CD4-positive, alpha-beta T cell treated with Interleukin-15 for 1 hour (primary cell): ENCODE data around the gene PDSS2.
"Not testable (repeated sequence)": the region's sequence is repeated elsewhere in the genome, so short reads cannot be mapped to it uniquely, and the experiment has no call there.

Experiments used
- DNase-seq: peaks from one replicate; pipeline ENCODE4 v3.0.0-alpha.2; 2020

PDSS2 gene

DNA sequence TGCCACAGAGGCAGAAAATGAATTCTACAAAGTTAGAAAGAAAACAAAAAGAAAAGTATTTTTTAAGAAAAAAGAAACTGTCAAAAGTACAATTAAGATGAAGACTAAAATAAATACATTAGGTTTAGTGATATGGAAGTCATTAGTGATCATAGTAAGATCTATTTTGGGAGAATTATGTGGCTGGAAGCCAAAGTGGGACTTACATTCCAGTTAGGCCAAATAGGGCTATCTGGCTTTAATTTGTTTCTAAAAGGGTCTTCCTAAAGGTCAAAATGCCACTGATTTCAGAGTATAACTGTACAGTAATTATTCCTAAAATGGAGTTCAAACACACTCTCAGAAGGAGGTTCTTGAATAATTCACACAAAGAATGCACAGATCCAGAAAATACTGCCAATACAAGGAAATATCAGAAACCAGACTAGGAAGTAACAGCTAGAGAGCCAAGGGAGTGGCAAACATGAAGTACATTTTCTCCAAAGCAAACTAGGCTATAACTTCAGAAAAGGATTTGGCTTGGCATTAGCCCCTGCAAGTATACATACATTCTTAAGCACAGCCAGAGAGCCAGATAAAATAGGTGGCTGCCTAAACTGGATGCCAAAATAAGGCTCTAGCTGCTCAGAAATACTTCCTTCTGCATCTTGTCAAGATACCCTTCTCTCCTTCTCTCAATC, 45.3 kb downstream of the PDSS2 start:
- DNase-seq, result no peak

DNA sequence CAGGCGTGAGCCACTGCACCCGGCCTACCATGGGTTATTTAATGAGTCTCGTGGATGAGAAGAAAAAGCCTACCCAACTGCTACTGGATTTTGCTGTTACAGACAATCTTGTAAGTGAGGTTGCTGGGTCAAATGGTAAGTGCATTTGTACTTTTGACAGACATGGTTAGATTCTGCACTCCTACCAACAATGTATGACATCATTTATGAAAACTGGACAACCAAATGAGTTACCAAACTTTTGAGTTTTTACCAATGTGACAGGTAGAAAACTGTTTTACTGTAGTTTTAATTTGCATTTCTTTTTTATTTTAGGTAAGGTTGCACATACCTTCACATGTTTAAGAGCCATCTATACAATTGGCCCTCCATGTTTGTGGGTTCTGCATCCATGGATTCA, 48.2 kb downstream of the PDSS2 start:
- no peak for DNase-seq

DNA sequence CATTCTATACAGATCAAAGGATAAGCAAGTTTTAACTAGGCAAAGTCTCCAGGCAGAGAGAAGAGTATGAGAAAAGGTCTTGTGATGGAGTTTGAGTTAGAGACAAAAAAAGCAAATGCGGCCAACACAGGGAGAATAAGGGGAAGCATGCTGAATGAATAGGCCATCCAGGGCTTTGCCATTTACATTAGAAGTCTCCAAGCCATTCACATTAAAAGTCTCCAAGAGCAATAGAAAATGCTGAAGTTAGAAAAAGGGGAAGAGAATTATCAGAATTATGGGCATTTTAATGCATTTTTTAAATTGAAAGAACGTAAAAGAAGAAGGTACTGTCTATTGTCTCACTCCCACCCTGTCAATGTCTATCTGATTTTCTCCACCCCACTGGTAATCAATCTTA, 49.4 kb downstream of the PDSS2 start:
- no peak for DNase-seq

DNA sequence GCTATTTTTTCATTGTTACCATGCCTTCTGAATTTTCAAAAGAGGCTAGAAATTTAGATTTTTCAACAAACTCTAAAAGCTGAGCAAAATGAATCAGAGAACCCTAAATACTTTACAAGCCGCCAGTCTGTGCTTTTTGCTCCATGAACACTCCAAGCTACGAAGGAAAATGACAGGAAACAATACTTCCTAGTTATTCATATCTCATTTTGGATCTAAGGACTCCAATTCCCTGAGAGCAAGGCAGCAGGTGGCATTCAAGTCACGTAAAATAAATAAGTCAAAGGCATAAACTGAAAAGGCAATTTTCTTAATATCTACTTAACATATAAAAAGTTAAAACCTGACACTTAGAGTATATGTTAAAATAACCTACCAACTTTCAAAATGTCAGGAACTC, 50.6 kb downstream of the PDSS2 start:
- no peak for DNase-seq

DNA sequence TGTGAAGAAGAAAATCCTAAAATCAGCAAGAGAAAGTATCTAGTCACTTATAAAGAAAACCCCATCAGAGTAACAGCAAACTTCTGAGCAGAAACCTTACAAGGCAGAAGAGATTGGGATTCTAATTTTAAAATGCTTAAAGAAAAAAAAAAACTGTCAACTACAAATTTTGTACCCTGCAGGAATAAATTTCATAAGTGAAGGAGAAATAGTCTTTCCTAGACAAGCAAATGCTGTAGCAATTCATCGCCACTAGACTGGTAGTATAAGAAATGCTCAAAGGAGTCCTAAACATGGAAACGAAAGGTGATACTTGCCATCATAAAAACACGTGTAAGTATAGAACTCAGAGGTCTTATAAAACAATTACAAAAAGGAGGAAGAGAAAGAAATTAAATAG, 54.4 kb downstream of the PDSS2 start:
- DNase-seq, result no peak

DNA sequence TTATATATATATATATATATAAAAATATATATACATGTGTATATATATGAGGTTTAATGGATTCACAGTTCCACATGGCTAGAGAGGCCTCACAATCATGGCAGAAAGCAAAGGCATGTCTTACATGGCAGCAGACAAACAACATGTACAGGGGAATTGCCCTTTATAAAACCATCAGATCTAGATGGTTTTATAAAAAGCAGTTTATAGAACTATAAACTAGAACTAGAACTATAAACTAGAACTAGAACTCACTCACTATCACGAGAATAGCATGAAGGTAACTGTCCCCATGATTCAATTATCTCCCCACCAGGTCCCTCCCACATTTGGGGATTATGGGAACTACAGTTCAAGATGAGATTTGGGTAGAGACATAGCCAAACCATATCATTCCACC, 56.8 kb downstream of the PDSS2 start:
- no peak for DNase-seq

DNA sequence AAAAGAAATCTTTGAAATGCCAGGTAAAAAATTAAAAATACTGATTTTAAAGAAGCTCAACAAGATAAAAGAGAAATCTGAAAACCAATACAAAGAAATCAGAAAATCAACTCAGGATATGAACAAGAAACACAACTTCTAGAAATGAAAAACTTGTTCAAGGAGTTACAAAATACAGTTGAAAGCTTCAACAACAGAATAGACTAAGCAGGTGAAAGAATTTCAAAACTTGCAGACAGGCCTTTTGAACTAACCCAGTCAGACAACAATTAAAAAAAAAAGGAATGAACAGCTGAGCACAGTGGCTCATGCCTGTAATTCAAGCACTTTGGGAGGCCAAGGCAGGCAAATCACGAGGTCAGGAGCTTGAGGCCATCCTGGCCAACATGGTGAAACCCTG, 57.8 kb downstream of the PDSS2 start:
- DNase-seq, result no peak

DNA sequence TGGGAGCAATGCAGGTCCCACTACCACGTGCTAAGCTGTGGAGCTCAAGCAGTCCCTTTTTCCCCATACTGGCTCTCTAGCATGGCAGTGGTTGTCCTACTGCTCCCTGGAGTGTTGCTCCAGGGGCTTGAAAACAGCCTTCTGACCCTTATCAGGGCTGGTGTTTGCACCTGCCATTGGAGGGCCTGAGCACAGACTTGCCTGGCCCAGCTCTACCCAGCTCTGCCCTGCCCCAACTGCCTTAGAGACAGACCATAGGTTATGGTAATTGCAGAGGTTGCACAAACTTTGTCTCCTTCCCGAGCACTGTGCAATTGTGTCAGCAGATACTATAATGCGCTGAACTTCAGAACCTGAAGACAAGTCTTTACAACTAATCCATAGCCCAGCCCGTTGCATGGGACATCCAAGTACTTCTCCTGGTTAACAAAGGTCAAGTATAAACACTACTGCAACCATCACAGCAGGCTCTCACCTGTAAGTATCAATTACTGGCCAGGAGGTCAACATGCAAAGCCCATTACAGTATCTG, 58.7 kb downstream of the PDSS2 start:
- no peak for DNase-seq

DNA sequence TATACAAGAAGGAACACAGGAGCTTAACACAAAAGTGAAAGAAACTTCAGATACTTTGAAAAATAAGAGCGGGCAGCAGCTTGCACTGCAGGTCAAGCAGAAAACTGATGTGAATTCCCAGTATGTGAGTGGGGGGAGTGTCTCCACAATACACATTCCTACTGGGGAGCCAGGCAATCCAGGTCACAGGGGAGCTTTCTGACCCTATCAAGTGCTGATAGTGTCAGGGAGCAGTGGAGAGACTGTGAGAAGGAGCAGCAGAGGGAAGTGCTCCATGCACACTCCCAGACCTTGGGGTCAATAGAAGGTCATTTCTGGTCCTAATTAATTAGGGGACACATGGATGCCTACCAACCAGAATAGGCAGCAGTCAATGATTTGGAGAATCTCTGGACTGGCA, 59.4 kb downstream of the PDSS2 start:
- DNase-seq, result no peak

DNA sequence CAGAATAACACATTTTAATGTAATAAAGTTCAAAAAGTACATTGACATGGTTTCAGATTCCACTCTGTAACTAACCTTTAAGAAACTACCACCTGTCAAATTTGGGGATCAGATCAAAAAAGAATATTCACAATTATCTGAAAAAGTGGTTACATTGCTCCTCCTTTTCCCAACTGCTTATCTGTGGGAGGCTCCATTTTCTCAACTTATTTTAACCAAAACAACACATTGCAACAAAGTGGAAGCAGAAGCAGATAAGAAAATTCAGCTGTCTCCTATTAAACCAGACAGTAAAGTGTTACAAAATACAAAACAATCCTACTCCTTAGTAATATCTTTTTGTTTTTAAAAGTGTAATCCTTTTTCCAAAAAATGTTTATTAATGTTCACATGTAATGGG, 61.4 kb downstream of the PDSS2 start:
- no peak for DNase-seq

DNA sequence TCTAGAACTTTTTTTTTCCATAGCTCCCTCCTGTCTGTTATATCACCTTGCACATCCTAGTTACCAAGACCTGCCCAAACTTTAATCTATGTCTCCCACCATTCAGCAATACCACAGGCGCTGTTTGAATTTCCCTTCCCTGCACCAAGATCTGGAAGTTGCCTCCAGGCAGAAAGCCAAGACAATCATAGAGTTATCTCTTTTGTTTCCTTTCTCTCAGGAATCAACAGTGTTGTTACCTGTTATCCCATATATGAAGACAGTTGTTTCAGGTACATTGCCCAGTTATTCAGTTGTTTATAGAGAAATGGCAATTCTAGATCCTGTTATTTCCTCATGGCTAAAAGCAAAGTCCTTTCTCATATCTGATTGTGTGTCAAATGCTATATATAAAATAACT, 63.2 kb downstream of the PDSS2 start:
- no peak for DNase-seq

DNA sequence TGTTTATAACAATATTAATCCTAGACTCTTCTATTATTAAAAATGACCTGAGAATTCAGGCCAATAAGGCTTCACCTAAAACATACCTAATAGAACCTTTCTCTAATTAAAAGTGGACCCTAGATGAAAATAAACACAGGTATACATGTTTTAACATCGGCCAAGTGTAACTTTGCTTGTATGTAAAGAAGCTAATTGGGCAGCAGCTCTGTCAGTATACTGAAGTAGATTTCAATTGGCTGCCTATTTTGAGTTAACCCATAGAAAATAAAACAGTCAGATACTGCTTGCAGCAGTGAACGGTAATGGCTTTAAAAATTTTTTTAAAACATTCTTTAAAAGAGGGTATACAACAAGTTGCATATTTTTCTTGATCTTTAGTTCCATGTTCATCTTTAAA, 67.3 kb downstream of the PDSS2 start:
- no peak for DNase-seq

DNA sequence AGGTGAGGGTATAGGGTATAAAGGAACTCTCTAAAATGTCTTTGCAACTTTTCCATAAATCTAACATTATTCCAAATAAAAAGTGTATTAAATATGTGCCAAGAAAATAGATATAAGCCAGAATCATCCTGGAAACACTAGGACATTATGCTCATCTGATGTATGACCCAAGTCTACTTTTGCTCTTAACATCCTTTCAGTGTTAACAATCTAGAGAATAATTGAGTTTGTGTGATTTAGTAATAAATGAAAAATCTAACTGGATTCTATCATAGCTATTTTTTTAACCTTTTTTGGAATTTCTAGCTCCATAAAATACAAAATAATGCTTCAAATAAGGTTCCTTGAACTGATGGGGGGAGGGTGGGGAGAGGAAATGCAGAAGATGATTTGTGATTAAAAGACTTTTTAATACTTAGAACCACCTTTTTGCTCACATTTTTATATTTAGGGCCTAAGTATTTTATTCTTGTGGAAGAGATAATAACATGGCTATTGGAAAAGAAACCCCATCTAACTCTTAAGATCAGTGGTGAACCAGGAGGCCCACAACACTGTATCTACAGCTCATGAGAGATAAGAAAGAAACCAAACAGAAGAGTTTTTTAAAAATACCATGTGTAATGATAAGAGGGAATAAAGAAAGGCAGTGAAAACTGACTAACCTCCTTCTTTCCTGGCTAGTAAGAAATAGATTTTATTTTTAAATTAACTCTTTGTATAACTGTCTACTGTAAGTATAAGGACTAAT, 68.5 kb downstream of the PDSS2 start:
- DNase-seq, result no peak

DNA sequence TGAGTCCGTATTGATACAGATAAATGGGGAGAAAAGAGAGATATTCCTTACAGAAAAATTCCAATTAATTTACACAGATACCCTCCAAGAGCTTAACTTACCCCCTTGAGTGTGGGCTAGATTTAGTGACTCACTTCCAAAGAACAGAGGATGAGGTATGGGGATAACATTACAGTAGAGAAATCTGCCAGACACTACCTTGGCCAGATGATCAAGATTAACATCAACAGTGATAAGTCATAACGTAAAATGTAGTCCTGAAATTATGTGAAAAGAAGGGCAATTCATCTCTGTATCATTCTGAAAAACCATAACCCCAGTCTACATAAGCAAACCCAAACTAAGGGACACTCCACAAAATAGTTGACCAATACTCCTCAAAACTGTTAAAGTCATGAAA, 69.3 kb downstream of the PDSS2 start:
- DNase-seq, result no peak

DNA sequence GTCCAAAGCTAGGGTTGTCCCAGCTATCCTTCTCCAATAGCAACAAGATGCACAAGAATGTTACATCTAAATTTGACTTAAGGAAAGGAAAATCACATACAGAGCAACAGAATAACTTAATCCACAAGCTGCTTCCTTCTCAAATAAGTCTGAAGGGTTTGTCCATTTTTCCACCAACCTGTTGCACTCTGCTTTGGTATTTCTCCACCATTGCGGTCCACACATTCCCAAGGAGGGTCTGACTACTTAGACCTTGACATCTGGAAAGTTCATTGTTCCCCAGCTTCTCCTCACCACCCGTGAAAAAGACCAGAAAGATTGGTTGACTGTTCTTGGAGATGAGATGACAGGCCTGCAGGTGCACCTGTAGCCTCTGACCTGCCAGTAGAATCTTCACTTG, 72.5 kb downstream of the PDSS2 start:
- DNase-seq, result no peak

DNA sequence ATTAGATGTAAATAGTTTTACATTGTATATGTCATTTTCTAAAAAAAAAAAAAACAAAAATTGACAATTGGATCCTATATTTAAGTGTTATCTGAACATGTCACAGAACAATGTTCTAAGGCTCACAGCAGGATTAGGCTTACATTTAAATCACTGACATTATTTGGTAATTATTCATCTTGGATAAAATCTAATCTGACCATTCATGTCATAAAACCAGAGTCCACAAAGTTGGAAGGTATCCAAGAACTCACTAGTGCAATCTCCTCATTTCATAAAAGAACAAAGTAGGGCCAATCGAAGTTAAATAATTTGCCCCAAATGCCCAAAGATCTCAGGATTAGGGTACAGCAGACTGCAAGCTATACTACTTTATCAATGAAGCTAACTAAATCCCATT, 73.0 kb downstream of the PDSS2 start:
- DNase-seq, result no peak

DNA sequence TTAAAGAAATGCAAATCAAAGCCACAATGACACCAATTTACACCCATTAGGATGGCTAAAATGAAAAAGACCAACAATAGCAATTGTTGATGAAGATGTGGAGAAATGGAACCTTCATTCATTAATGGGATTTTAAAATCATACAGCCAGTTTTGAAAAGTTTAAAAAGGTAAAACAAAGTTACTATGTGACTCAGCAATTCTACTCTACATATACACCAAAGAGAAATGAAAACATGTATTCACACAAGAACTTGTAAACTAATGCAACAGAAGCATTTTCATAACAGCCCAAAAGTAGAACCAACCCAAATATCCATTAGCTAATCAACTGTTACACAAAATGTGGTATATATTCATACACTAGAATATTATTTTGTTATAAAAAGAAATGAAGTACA, 75.7 kb downstream of the PDSS2 start:
- no peak for DNase-seq

DNA sequence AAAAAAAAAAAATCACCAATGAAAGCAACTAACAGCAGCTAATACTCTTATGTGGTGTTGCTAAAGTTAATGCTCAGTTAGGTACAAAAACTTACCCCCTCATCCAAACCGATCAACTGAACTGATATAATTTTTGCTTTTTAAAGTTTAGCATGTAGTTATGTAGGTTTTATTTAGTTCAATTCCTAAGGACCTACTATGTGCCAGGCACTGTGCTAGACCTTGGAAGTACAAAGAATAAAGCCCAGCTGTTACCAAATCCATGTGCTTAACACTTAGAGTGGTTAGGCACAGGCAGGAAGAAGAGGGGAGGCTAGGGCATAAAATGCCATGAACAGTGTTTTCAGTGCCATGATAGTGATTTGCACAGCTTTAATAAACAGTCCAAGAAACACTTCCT, 85.1 kb downstream of the PDSS2 start:
- DNase-seq, result no peak

DNA sequence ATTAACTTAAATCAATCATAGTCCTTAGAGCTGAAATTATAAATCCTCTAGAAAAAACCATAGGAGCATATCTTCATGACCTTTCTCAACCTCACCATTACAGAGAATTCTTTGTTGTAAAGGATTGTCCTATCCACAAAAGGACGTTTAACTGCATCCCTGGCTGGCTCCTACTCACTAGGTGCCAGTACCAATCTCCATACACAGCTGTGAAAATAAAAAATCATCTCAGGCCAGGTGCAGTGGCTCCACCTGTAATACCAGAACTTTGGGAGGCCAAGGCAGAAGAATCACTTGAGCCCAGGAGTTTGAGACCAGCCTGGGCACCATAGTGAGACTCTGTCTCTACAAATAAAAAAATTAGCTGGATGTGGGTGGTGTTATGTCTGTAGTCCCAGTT, 89.9 kb downstream of the PDSS2 start:
- no peak for DNase-seq

DNA sequence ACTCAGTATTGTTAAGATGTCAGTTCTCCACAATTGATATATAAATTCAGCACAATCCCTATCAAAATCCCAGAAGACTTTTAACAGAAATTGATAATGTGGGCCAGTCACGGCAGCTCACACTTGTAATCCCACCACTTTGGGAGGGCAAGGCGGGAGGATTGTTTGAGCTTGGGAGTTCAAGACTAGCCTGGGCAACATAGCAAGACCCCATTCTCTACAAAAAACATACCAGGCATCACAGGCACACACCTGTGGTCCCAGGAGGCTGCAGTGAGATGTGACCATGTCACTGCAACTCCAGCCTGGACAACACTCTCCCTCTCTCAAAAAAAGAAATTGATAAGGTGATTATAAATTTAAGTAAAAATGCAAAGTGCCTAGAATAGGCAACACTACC, 90.9 kb downstream of the PDSS2 start:
- DNase-seq, result no peak

DNA sequence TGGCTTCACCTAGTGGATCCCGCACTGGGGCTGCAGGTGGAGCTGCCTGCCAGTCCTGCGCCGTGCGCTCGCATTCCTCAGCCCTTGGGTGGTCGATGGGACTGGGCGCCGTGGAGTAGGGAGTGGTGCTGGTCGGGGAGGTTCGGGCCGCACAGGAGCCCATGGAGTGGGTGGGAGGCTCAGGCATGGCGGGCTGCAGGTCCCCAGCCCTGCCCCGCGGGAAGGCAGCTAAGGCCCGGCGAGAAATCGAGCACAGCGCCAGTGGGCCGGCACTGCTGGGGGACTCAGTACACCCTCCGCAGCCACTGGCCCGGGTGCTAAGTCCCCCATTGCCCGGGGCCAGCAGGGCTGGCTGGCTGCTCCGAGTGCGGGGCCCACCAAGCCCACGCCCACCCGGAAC, 95.2 kb downstream of the PDSS2 start:
- DNase-seq, result not testable (repeated sequence)

DNA sequence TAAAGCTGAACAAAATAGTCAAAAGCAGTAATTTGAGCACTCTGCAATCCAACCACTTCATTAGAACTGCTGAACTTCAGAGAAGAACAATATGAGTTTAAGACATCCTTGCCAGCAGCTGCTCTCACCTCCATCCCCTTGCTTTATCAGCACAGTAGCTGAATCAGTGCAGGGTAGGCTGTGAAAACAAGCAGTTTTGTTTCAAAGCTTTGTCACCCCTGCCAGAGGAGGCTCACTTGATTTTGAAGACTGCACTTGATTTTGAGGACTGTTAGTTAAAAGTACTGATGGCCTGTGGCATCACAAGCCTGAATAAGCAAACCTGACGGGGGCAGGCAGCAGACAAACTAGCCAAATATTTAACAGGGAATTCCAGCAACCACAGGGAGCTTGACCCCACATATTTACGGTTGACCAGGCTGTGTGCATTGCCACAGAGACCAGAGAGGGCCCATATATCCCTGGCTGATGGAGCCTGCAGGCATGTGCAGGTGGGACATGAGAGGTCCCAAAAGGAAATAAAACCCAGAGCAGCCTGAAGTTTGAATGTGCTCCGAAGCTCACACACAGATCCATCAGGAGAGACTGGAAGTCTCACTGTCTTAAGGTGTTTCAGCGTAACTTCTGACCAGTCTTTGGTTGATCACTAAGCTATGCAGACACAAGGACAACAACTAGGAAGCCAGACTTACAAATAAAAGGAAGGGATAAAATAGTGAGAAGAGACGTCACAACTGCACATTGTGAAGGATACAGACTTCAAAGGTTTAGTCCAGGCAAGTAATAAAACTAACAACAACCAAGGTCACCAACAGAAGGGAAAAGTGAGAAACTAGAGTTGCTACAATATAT, 97.4 kb downstream of the PDSS2 start:
- DNase-seq, result no peak

DNA sequence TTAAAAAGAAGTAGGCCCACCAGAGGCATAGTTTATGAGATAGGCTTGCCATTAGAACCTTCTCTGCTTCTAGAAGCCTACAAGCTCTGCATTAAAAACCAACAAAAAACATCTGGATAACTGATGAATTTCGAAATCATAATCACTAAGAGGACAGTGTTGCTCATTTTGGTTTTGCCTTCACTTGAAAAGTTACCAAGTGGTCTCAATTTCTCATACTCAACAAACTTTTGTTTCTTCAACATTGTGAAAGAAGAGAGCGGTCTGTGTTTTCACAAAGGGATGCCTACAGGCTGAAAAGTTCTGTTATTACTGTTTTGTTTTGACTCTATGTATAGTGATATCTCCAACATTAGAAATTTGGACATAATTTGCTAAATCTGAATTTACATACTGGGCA, 98.9 kb downstream of the PDSS2 start:
- no peak for DNase-seq

DNA sequence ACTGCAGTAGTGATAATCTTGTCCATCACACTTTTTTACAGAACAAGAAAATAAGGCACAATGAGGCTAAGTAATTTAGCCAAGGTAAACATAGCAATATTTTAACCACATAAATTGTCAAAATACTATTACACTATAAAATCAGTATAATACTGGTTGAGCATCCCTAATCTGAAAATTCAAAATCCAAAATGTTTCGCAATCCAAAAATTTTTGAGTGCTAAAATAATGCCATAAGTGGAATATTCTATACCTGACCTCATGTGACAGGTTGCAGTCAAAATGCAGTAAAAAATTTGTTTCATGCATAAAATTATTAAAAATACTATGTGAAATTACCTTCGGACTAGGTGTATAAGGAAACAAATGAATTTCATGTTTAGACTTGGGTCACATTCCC, 101.5 kb downstream of the PDSS2 start:
- no peak for DNase-seq
